NCI-H2196 (cell line): ENCODE measurements around the gene ST3GAL4.
"Not testable (repeated sequence)": the region's sequence is repeated elsewhere in the genome, so short reads cannot be mapped to it uniquely, and the experiment has no call there.

Experiments used
- DNase-seq: peaks from one replicate; lab custom pipeline; 2025; ENCODE audit not compliant: unreplicated experiment; lab: John Stamatoyannopoulos, UW

The ST3GAL4 gene

GRCh38 chr11:126384449-126385070, 29.1 kb downstream of the ST3GAL4 start:
- no peak for DNase-seq

GRCh38 chr11:126385991-126386728, 30.7 kb downstream of the ST3GAL4 start:
- no peak for DNase-seq

DNA sequence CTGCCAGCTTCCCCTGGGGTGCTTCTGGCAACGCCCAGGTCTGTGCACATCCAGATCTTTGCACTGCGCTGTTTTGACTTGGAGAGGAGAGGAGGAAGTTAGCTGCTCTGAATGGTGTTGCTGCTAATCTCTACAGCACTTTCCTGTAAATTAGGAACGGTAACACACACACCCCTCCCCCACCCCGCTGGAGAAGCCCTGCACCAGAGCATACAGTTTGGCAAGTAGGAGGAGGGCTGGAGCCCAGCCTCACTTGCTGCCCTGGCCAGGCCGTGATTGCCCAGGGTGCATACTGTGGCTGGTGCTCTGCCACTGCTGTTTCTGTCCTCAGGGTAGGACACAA, 31.2 kb downstream of the ST3GAL4 start:
- peak; percentile 78 for DNase-seq

- no peak for DNase-seq
These were observed 32.4 kb downstream of the ST3GAL4 start for GRCh38 chr11:126387857-126388256.

DNA sequence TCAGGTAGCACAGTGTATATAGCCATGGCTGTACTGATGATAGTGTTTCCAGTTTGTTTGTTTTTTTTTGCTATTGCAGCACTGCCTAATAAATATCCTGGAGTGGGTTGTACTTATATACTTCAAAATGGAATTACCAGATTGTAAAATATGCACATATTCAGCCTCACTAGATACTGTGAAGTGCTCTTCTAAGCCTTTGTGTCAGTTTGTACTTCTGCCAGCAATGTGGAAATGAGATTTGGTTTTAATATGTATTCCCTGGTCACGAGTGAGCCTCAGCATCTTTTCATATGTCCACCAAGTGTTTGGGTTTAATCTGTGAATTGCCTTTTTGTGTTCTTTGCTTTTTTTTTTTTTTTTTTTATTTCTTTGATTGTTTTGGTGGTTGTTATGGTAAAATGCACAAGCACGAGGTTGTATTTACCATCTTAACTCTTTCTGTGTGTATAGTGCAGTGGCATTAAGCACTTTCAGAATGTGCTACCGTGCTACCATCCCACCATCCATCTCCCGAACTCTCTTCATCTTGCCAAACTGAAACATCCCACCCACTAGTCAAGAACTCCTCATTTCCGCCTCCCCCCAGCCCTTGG, 34.9 kb downstream of the ST3GAL4 start:
- DNase-seq: no peak

DNA sequence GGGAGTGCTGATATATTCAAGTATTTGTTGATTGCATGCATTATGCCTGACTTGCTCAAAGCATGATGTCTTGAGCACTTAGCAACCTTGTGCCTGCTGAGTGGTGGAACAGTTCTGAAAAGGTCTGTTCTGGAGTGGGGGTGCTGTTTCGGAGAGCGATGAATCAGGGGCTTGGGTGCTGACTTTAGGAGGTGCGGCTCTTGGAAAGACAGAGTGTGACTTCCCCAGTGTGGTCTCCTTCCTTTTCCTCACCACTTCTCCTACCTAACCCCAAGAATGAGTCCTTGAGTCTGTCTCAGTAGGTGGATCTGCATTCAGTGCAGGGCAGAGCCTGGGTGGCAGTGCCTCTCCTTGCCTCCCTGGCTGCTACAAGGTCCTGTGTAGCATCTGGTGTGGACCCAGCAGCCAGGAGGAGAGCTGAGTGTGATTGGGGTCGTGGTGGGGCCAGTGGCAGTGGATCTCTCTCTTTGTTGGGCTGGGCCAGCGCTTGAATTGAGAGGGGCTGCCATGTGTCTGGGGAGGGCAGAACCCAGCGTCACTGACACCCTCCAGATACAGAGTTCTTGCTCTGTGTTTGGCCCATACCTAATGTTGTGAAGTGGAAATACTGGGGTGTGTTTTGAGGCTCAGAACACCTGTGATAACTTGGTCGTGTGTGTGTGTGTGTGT, 35.9 kb downstream of the ST3GAL4 start:
- no peak for DNase-seq

GRCh38 chr11:126391970-126392632, 36.6 kb downstream of the ST3GAL4 start:
- no peak for DNase-seq

GRCh38 chr11:126392633-126393013, 37.1 kb downstream of the ST3GAL4 start:
- no peak for DNase-seq

GRCh38 chr11:126393143-126393542, 37.7 kb downstream of the ST3GAL4 start:
- no peak for DNase-seq

DNA sequence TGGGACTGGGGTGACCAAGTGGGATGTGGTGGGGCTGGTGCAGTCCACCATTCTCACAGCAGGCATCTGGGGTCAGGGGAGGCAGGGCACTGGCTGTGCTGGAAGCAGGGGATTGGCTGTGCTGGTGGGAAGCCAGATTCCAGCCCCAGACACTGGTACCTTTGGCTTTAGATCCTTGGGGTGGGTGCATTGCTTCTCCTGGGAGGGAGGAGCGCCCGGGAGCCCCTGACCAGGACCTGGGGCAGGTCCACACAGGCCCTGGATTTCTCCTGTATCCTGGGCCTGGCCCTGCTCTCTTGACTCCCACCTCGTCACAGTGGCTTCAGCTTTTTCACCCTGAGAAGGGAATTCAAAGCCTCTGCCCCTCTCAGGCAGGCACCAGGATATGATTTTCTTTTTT, 38.5 kb downstream of the ST3GAL4 start:
- DNase-seq: no peak

GRCh38 chr11:126394634-126395072, 39.2 kb downstream of the ST3GAL4 start:
- DNase-seq: peak; percentile 60

GRCh38 chr11:126395784-126396183, 40.3 kb downstream of the ST3GAL4 start:
- DNase-seq: not testable (repeated sequence)

GRCh38 chr11:126396266-126396665, 40.8 kb downstream of the ST3GAL4 start:
- not testable (repeated sequence) for DNase-seq

DNA sequence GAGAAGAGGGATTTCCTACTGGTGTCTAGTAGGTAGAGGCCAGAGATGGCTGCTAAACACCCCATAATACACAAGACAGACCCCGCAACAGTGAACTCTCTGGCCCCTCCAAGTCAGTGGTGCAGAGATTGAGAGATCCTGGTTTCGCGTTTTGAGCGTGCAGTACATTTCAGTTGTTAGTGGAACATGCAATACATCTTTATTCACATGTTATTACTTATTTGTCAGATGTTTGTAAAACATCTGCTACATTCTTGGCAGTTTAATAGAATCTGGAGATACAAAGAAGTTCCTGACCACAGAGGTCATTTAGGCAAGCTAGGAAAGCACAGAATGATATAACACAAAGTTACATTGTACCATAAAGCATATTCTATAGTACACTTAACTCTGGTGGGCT, 41.5 kb downstream of the ST3GAL4 start:
- DNase-seq: no peak

GRCh38 chr11:126398296-126398695, 42.8 kb downstream of the ST3GAL4 start:
- DNase-seq: no peak

DNA sequence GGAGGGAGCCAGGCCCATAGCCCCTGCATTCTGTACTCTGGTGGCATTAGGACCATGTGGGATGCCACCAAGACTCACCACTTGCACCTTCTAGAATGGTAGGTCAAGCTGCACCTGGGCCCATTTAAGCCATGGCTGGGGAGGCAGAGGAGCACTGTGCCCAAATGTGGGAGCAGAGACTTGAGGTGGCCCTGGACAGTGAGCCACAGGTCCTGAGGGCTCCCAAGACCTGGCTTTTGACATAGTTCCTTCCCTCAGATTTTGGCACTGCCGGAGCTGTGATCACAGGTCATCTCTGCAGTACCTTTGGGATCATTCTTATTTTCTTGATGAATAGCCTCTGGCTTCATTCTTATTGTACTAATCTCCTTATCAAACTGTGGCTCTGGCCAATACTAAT, 43.2 kb downstream of the ST3GAL4 start:
- no peak for DNase-seq

DNA sequence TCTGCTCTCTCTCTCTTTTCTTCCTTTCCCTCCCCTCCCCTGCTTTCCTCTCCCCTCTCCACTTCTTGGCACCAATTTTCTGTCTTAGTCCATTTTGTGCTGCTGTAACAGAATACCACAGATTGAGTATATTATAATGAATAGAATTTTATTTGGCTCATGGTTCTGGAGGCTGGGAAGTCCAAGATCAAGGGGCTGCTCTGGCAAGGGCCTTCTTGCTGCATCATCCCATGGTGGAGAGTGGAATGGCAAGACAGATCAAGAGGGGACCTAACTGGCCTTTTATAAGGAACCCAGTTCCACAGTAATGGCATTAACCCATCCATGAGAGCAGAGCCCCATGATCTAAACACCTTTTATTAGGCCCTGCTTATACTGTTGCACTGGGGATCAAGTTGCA, 44.5 kb downstream of the ST3GAL4 start:
- no peak for DNase-seq

GRCh38 chr11:126400479-126400878, 45.0 kb downstream of the ST3GAL4 start:
- DNase-seq: no peak

- no peak for DNase-seq
These were observed 47.6 kb downstream of the ST3GAL4 start for GRCh38 chr11:126403022-126403581.

GRCh38 chr11:126403658-126404057, 48.2 kb downstream of the ST3GAL4 start:
- no peak for DNase-seq

DNA sequence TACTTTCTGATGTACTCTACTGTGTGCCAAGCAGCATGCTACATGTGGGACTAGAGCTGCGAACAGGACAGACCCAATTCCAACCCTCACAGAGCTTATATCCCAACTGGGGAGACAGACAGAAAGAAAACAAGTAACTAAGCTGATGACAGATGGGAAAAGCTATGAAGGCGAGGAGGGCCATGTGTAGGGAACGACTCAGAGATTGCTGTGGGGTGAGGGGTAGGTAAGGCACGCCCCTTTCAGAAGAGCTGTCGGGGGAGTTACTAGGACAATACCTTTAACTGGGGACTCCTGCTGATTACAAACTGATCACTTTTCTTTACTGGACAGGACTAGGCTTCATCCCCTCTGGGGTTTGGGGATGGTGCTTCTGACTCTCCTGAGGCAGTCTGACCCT, 48.9 kb downstream of the ST3GAL4 start:
- DNase-seq: no peak
